Measurements from ENCODE around the gene FXYD3.

FXYD3 gene, protein sequence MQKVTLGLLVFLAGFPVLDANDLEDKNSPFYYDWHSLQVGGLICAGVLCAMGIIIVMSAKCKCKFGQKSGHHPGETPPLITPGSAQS

DNA sequence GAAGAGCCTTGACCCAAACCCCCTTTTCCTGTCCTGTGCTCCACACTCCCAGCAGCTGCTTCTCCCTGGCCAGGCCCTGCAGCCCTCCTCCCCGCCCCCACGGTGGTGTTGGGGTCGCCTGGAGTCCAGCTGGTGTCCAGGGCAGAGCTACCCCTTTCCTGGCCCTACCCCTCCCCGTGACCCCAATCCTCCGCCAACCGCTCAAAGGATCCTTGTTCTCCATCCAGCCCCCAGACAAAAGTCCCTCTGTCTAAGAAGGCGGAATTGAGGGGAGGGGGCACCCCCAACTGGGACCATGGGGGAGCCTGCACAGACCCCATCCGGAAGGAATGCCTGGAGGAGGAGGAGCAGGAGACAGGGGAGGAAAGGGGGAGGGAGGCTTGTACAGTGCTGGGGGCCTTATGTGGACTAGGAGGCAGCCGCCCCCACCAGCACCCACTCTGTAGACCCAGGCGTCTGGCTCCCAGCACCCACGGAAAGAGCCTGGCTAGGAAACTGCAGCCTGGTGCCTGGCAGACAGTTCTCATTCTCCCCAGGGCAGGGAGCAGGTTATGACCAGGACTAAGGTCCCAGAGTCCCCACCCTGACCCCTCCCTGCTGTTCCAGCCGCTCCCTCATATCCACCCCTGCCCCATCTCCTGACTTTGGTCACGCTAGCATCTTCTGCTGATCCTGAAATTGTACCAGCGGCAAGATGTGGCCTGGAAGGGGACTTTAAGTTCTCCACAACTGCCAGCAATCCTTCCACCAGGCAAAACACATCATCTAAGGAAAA lies at the start of gene FXYD3:
TSS of gene FXYD3 (plus strand) at position 647 of the 775 bp plus-strand sequence. CDS start 3,554 bp downstream, outside the sequence.
- no peak for FAIRE-seq

DNA sequence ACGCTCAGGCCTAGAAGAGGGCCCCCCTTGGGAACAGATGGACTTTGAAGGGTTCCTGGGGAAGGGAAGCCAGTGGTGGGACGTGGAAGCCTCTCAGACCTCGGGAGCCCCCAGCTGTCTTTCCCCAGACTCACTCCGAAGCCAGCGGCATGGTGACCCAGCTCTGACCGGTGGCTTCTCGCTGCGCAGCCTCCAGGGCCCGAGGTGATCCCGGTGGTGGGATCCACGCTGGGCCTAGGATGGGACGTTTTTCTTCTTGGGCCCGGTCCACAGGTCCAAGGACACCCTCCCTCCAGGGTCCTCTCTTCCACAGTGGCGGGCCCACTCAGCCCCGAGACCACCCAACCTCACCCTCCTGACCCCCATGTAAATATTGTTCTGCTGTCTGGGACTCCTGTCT lies 49.5 kb upstream of the FXYD3 start:
- FAIRE-seq = no peak

DNA sequence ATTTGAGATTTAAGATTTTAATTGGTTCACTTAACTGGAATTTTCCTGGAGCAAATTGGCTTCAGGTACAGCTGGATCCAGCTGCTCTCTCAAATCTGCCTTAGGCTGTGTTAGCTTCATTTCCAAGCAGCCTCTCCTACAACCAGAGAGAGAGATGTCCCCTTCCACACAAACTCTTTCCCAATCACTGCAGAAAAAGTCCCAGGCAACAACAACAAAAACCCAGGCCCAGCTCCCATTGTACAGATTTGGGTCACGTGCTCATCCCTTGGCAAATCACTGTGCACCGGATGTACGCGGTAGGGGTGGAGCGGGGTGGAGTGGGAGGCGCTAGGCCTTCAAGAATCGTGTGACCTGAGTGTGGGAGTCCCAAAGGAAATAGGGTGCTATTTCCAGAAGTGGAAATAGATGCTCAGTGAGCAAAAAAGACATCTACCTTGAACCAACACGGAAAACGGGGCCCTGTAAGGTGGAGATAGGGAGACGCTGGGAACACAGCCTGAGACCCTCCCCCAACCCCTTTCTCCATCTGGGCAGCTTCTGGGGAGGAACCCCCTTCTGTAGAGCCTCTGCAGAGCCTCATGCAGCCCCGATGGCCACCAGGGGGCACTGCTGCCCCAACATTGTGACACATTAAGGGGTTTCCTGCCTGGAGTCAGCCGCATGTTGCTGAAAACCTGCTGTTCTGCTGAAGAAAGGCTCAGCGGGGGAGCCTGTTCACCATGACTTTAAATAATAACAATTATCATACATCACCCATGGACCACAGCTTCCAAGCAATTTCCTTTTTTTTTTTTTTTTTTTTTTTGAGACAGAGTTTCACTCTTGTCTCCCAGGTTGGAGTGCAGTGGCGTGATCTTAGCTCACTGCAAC lies 48.7 kb upstream of the FXYD3 start:
- no peak for FAIRE-seq

DNA sequence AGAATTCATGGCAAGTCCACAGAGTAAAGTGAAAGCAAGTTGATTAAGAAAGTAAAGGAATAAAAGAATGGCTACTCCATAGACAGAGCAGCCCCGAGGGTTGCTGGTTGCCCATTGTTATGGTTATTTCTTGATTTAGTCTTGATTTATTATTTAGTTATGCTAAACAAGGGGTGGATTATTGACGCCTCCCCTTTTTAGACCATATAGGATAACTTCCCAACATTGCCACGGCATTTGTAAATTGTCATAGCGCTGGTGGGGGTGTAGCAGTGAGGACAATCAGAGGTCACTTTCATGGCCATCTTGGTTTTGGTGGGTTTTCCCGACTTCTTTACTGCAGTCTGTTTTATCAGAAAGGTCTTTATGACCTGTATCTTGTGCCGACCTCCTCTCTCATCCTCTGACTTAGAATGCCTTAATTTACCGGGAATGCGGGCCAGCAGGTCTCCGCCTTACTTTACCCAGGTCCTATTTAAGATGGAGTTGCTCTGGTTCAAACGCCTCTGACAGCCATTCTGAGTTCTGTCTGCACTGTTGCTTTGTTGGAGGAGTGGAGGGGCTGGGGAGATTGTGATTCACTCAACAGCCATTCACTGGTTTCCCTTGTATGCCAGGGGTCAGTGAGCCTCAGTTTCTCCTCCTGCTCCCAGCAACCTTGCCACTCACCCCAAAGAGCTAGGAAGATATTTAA lies 46.5 kb upstream of the FXYD3 start:
- no peak for FAIRE-seq

DNA sequence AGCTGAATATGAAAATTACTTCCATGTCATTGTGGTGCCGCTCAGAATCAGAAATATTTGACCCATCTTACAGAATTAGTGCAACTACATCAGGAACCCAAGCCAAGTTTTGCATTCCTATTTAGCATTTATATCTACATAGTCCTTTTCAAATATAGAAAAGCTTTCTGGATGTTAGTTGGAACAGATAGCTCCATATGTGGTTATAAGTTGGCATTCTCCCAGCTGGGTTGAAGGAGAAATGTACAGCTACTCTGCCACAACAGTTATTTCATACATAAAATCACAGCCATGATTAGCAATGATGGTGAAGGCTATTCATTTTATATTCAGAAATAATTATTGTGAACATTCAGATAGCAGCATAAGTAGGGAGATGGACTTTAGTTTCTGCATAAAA lies 45.9 kb upstream of the FXYD3 start:
- no peak for FAIRE-seq

DNA sequence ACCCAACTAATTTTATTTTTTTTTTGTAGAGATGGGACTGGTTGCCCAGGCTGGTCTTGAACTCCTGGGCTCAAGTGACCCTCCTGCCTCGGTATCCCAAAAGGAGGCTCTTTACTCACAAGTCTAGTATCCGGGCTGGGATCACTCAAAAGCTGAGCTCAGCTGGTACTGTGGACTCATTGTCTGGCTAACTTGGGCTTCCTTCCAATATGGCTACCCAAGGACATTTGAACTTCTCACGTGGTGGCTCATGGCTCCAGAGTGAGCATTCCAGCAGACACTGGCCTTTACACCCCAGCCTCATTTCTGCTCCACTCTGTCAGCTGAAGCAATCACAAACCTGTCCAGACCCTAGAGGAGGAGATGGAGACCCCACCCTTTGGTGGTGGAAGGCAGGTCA lies 45.2 kb upstream of the FXYD3 start:
- no peak for FAIRE-seq

DNA sequence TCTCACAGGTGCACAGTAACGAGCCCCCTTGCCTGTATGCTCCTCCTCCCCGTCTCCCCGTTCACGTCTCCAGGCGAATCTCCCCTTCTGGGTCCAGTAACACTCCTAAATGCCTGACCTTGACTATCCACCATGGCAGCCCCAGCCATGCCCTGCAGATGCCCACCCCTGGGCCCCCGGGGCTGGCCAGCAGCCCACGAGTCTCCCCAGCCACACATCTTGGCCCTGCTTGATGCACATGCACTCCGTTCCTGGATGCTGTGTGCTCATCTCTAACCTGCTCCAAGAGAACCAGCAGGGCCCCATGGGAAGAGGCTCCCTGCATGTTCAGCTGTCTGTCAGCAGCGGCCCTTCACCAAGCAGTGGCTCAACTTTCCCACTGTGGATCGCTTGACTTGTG lies 42.1 kb upstream of the FXYD3 start:
- no peak for FAIRE-seq

DNA sequence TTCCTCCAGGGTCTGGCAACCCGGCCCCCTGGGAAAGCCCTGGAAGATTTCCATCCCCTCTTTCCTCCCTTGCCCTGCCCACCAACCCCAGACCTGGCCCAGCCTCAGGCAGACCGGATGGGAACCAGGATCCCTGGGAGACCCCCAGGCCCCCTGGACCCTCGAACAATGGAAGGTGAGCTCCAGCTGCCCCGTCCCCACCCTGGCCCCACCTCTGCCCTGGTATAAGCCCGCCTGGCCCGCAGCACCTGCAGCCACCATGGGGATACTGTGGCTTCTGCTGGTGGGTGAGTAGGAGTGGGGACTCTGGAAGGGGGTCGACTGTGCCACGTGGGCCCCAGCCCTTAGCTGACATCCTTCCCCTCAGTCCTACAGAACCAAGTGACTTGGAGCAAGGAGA lies 41.7 kb upstream of the FXYD3 start:
- no peak for FAIRE-seq

DNA sequence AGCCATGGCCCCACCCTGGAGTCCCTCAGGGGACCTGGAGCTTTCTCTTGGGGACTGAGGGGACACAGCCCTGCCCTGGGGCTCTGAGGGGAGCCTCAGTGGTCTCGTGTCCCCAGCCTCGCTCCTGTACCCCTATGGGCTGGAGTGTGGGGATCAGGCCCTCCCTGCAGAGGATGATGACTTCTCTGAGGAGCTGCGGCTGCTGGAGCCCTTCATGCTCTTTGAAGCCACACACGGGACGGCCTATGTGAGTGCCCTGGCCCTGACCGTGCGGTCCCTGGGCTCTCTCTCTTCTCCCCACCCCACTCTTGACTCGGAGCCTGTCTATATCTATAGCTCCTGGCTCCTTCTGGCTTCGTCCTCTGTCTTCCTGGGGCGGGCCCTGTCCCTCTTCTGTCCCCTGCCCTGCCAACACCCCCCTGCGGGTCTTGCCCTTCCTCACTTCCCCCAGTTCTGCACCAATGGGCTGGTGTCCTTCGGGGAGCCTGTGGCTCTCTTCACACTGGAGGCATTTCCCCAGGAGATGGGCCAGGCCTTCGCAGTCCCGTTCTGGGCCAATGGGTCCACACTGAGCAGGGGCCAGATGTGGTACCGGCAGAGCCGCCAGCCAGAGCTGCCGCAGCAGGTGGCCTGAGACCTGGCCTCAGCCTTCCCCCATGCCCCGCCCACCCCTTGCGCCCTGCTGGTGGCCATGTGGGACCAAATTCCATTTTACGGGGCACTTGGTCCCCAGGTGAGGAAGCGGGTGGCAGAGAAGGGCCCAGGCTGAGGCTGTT lies 41.0 kb upstream of the FXYD3 start:
- no peak for FAIRE-seq

DNA sequence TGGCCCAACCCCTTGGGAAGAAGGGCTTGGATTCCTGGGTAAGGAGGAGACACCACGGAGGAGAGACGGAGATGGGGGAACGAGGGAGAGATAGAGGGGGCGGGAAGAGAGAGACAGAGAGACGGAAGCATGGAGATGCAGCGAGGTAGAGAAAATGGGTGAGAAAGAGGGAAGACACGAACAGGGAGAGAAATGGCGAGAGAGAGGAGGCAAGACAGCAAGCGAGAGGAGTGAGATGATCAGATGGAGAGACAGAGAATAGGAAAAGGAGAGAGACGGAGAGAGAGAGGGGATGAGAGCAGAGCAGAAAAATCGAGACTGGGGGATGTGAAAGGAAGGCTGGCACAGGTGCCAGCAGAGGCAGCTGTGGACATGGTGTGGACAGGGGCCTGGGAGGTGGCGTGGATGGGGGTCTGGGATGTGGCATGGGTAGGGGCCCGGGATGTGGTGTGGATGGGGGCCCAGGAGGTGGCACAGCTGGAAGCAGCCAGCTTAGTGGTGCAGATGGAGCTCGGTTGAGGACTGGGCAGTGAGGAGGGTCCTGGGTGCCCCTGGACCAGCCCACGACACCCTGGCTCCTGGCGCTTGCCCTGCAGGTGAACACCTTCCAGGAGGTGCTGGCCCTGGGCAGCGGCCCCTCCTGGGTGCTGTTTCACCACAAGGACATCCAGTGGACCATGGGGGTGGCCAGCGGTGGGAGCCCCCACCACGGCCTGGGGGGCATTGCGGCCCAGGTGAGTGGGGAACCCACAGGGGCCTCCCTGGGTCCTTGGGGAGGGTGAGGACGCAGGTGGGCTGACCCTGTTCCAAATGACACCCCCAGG lies 40.2 kb upstream of the FXYD3 start:
- no peak for FAIRE-seq

DNA sequence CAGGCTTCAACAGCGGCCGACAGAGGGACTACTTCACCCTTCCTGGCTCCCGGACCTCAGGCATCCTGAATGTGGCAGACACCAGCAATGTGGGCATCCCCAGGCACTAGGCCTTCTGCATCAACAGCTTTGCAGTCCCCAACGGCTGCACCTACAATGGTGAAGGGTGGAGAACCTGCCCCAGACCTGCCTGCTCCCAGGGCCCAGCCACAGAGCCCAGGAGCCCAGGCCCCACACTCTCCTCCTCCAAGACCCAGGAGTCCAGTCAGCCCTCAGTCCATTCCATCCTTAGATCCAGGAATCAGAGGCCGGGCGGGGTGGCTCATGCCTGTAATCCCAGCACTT lies 39.6 kb upstream of the FXYD3 start:
- FAIRE-seq = no peak

DNA sequence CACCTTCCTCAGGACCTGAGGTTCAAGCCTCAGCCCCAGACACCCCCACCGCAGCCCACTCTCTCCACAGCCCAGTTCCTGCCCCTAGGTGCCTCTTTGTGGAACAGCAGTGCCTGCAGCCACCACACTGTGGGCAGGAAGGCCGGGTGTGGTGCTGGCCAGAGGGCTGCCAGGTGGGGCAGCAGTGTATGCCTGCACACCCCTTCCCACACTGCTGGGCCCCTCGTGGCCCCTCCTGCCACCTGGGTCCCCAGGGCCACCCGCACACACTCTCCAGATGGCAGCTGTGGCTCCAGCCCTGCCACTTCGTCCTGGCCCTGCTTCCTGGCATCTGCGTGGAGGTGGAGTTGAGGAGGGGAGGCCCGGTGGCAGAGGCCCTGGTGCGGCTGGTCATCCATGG lies 39.0 kb upstream of the FXYD3 start:
- no peak for FAIRE-seq

DNA sequence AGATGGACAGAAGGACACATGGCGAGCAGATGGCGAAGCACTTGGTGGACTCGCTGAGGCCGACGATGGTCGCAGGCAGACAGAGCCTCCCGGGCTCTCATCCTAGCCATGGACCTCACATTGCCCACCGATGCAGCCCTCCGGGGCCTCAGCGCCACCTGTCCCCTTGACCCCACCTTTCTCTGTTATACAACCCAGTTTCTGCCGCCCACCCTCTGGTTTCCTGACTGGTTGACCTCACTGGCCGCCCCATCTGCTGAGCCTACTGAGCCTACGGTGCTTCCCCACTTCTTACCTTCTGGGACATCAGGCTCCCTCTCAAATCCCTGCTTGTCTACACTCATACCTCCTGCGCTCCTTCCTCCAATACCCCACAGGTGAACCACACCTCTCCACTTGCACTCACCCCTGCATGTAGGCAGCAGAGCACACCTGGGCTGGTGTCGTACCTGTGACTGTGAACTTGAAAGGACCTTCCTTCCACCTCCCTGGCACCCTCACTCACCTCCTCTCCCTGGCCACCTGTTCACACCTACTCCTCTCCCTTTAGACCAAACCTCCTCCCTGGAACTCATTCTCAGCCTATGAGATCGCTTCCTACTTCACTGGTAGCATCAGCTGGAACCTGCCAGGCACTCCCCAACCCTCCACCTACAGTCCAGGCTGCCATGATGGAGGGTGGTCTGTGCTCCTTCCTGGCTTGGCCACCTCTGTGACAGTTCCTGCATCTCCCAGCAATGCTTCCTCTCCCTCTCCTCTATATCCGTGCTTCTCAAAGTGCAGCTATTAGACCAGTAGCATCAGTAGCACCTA lies 38.0 kb upstream of the FXYD3 start:
- no peak for FAIRE-seq

DNA sequence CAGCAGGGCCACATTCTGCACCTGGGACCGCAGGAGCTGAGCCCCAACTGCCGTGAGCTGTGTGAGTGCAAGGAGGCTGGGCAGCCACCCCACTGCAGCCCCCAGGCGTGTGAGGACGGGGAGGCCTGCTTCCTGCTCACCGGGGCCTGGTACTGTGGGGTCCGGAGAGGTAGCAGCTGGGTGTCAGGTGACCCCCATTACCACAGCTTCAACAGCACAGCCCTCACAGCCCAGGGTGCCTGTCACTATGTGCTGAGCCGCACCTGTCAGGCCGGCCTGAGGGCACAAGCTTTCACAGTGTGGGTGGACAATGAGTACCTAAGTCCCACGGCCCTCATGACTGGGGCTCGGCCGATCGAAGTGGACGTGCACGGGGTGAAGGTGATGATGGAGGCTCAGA lies 35.8 kb upstream of the FXYD3 start:
- no peak for FAIRE-seq

DNA sequence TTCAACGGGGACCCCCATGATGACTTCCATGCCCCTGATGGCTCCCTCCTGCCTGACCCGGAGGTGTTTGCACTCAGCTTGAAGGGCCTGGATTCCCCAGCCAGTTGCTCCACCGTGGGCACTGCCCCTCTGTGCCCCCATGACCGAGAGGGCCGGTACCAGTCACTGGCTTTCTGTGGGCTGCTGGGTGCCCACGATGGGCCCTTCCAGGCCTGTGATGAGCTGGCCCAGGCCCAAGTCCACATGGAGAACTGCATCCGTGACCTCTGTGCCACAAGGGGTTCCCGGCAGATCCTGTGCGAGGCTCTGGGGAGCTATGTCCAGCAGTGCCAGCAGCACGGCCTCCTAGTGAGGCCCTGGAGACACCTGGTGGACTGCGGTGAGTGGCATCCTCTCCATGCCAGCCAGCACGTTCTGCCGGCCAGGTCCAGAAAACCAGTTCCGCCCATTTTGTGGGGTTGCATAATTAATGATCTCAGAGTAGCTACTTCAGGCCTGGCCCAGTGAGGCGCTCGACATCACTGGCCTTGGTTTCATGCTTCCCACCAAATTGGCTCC lies 34.9 kb upstream of the FXYD3 start:
- FAIRE-seq = no peak

DNA sequence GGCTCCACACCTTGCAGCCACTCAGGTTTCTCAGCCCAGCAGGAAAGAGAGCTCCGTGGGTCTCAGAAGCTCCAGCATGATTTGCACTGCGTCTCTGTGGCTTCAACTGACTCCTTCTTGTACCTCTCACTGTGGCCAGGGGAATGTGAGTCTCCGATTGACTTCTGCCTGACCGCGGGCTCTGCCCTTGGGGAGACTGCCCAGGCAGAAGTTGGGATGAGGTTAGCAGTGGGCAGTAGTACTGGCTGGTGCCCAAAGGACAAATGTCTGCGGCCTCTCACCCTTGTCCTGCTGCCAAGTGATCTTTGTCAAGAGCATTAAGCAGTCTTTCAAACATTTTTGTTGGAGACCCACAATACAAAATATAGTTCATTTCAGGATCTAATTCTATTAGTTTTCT lies 34.4 kb upstream of the FXYD3 start:
- no peak for FAIRE-seq

DNA sequence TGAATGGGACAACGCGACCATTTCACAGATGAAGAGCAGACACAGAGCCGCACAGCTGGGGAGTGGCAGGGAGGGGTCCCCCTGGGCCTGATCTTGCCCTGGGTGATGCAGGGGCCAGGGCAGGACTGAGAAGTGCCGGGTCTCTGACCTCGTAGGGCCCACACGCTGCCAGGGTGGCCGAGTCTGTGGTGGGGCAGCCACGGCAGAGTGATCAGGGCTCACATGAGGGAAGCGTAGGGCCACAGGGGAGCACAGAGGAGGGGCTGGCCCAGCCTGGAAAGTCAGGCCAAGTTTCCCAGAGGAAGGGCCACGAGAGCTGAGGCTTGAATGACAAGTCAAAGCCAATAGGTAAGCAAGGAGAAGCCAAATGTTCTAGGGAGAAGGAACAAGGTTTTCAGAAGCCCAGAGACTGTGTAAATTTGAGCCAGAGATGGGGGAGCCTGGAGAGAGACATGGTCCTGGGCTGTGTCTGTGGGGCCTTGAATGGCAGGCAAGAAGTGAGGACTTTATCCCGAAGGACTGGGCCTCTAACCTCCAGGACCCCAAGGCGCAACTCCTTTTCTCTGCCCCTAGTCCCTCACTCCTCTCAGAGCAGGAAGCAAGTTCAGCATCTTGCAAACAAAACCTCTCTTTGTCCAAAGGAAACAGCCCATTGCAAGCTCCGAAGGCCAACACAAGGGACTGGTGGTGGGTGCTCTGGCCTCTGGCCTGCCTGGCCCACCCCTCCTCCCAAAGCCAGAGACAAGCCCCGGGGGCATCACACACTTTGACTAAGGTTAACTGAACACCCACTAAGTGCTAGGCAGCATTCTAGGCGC lies 31.7 kb upstream of the FXYD3 start:
- no peak for FAIRE-seq

DNA sequence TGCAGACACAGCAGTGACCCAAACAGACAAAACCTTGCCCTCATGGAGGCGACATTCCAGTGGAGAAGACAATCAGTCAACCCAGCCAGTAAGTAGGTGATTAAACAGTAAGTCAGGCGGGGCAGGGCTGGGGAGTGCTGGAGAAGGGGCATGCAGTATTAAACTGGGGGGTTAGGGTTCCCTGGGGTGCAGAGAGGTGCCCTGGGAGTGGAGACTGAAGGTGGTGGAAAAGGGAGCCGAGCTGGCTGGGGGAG lies 31.2 kb upstream of the FXYD3 start:
- FAIRE-seq = no peak

DNA sequence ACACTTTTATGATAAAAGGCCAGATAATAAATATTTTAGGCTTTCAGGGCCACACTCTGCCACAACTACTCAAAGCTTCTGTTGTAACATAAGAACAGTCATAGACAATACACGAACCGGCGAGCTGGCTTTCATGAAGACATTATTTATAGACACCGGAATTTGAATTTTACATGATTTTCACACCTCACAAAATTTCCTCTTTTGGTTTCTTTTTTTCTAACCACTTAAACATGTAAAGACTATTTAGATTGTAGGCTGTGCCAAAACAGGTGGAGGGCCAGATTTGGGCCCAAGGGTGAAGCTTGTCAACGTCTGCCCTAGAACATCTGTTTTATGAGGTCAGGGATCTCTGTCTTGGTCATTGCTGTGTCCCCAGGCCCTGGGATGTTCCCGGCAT lies 29.7 kb upstream of the FXYD3 start:
- FAIRE-seq = no peak

DNA sequence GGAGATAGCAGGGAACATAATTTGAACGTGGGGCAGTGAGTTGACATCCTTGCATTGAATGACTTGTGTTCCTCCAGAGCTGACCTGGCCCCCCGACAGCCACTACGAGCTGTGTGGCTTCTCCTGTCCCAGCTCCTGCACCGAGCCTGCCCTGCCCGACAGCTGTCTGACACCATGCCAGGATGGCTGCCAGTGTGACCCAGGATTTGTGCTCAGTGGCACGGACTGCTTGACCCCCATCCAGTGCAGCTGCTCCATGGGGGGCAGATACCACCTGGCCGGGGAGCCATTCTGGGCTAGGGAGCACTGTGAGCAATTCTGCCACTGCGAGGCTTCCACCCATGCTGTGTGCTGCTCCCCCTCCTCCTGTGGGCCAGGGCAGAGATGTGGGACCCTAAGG lies 29.2 kb upstream of the FXYD3 start:
- FAIRE-seq = no peak
